ENCODE results near the gene RHOF. TPM values are rescaled to one million over a fixed set of nuclear protein-coding genes. Genes with fewer than 3 reads are reported as not detected.

Gene RHOF
- total and polyA plus RNA-seq, 2 of the 8 experiments (the other 6 are each of a cell fraction or from before 2014, with no cell fraction given) = 23.8 to 31.9 TPM

DNA sequence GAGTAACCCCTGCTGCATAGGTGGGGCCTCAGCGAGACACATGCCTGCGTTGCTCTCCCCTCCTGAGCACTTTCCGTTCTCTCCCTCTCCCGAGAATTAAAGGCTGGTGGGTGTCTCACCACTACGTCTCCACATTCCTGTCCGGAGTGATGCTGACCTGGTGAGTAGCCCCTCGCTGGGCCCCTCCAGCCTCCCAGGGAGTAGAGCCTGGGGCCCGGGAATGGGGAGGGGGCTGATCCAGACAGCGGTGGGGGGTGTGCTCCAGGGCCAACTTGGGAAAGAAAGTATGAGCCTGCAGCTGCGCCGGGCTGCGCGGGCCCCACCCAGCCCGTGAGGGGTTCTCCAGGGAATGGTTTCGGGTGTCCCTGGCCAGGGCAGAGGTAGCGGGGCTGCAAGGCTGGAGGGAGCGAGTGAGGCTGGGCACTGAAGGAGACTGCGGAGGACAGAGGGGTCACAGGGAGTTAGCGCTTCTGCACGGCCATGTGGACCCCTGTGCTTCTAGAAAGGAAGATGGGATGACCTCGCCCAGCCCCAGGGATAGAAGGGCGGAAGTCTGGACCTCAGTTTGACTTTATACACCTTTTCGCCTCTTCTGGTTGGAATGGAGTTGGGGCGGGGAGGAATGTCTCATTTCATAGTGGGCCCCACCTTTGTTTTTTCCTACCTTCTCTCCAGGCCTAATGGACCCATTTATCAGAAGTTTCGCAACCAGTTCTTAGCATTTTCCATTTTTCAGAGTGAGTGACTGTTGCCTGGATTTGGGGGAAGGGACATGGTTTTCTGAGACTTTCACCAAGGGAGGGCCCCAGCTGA lies 22.5 kb downstream of the RHOF start:
- Histone ChIP-seq H2BK20ac (ENCODE audit: low read length) (no peak overlapping the region), H4K20me1 (replicated peaks in 1 of 2; ENCODE audit: control insufficient read depth in 1 of 2, insufficient read depth in 2 of 2, low read length in 2 of 2) (peaks cover 0 to 5% of the 10 kb centered on the region in 2 experiments), H4K5ac (ENCODE audit: insufficient read length, low read depth, low read length) (no peak overlapping the region), H3K79me2 (ENCODE audit: control insufficient read depth in 1 of 2, insufficient read depth in 2 of 2, low read length in 2 of 2) (no peaks in the 10 kb centered on the region), H2BK12ac (ENCODE audit: low read depth, low read length) (no peak overlapping the region), H3K27me3 (replicated peaks in 1 of 4; ENCODE audit: control insufficient read depth in 3 of 4, extremely low read depth in 1 of 4, insufficient read depth in 3 of 4, low read length in 3 of 4) (no peaks in the 10 kb centered on the region), H3K27ac (ENCODE audit: low read depth, low read length) (no peak overlapping the region), H2AFZ (ENCODE audit: low read length) (no peak overlapping the region), H3K56ac (replicated peaks; ENCODE audit: insufficient read length, low read depth, low read length) (no peak overlapping the region), H3K79me1 (ENCODE audit: low read depth, low read length) (no peaks in the 10 kb centered on the region; the same call in 1 of the 2 replicates), H2AK5ac (ENCODE audit: low read depth, low read length) (no peak overlapping the region), H3K36me3 (ENCODE audit: control insufficient read depth in 2 of 4, insufficient read depth in 4 of 4, low read length in 3 of 4) (peaks cover 0 to 2% (median 0%) of the 10 kb centered on the region in 4 experiments; a peak in 2 of 8 replicates), H3K4ac (replicated peaks; ENCODE audit: insufficient read length, low read depth, low read length) (no peak overlapping the region), H3K9ac (replicated peaks in 1 of 4; ENCODE audit: extremely low read depth in 1 of 4, low read depth in 3 of 4, low read length in 3 of 4) (no peak overlapping the region), H3K18ac (ENCODE audit: extremely low read depth, low read length) (no peak overlapping the region), H2BK15ac (ENCODE audit: low read length) (no peak overlapping the region), H3K14ac (ENCODE audit: insufficient read length) (no peak overlapping the region), H3K23me2 (ENCODE audit: low read depth, low read length) (no peaks in the 10 kb centered on the region), H3K4me3 (ENCODE audit: extremely low read depth in 1 of 4, insufficient read depth in 2 of 4, low read depth in 3 of 4, low read length in 4 of 4) (no peak overlapping the region), H4K91ac (replicated peaks; ENCODE audit: insufficient read length, low read length) (no peak overlapping the region), H3K23ac (ENCODE audit: insufficient read length) (no peak overlapping the region), H2BK120ac (replicated peaks; ENCODE audit: low read depth, low read length) (no peak overlapping the region), H3K4me2 (ENCODE audit: insufficient read depth in 1 of 2, low read depth in 2 of 2, low read length in 2 of 2) (no peak overlapping the region), H4K8ac (ENCODE audit: extremely low read depth, insufficient read depth, low read length) (no peak overlapping the region), H3K9me3 (ENCODE audit: insufficient read depth in 2 of 2, low read depth in 1 of 2, low read length in 1 of 2) (no peaks in the 10 kb centered on the region), H2BK5ac (ENCODE audit: low read depth, low read length) (peak overlapping the region; percentile 23; the same call in 1 of the 2 replicates), H3K4me1 (replicated peaks in 1 of 4; ENCODE audit: control insufficient read depth in 3 of 4, insufficient read depth in 4 of 4, low read length in 3 of 4) (peaks cover 0 to 18% (median 12%) of the 10 kb centered on the region in 4 experiments; a peak in 6 of 7 replicates)
- no peak for DNase-seq (ENCODE audit: low read depth in 1 of 2, low spot score in 2 of 2)
- 91% methylated on average over 19 of the region's 25 CpGs; no CpG with 5 or more reads in 1 of the 2 experiments for WGBS, 2 experiments (ENCODE audit: extremely low coverage in 1 of 2, insufficient coverage in 1 of 2, insufficient read length in 1 of 2, insufficient replicate concordance in 2 of 2, low coverage in 1 of 2, low lambda C conversion rate in 2 of 2, missing lambda C conversion rate in 1 of 2)
- FAIRE-seq = no peak
- CTCF ChIA-PET (ENCODE audit: partially characterized antibody) = interaction anchor here (1.2 to 18.5 kb wide), 4 partner anchors 19 to 53 kb away, joined by 3 to 335 read pairs (median 4); partner anchors contain the start of gene RHOF
- POLR2A ChIA-PET (ENCODE audit: partially characterized antibody) = interaction anchor here (2.5 to 34.9 kb wide), 2 partner anchors 11 to 29 kb away, joined by 9 to 958 read pairs; partner anchors contain the start of genes RHOF and SETD1B
- TF ChIP-seq RBBP5 (IDR thresholded peaks at IDR 0.05; ENCODE audit: borderline replicate concordance, low read depth, low read length) = no peak
- no peak for TF ChIP-seq CBX8 (IDR thresholded peaks at IDR 0.05; ENCODE audit: borderline replicate concordance, low read depth, low read length)
- TF ChIP-seq KDM5A (IDR thresholded peaks at IDR 0.05; ENCODE audit: low read length) = no peak
- no peak for TF ChIP-seq TAF7 (optimal IDR thresholded peaks at IDR 0.05; ENCODE audit: borderline replicate concordance, low read depth, low read length)
- TF ChIP-seq GTF2F1 (IDR thresholded peaks at IDR 0.05; ENCODE audit: borderline replicate concordance, low read depth, low read length) = no peak
- TF ChIP-seq SP2 (IDR thresholded peaks at IDR 0.05; ENCODE audit: low read length) = no peak
- no peak for TF ChIP-seq CHD2 (IDR thresholded peaks at IDR 0.05; ENCODE audit: low read length)
- TF ChIP-seq SP4 (IDR thresholded peaks at IDR 0.05; ENCODE audit: low read length) = no peak
